ENCODE measurements around the gene PRKCA. TPM values are rescaled to one million over a fixed set of nuclear protein-coding genes. Genes with fewer than 3 reads are reported as not detected.
"Not testable (repeated sequence)": the region's sequence is repeated elsewhere in the genome, so short reads cannot be mapped to it uniquely, and the experiment has no call there.

Gene PRKCA
- total RNA-seq, 3 donors from 2014 or later, result 42.3 to 77.7 (median 56.3) TPM

GRCh38 chr17:66620528-66620927 is 318.1 kb downstream of the PRKCA start:
- no peak overlapping the region for H3K4me3 ChIP-seq
- H3K9me3 ChIP-seq, result no peaks in the 10 kb centered on the region
- DNase-seq (no peak), ATAC-seq (no peak)
- H3K4me1 ChIP-seq (ENCODE audit: low read depth), result no peaks in the 10 kb centered on the region
- no peak for TF ChIP-seq CTCF (IDR thresholded peaks at IDR 0.05)
- no peaks in the 10 kb centered on the region for H3K36me3 ChIP-seq (ENCODE audit: low read depth)
- intact Hi-C loops (cut with DNase I, micrococcal nuclease), result no loop called here

DNA sequence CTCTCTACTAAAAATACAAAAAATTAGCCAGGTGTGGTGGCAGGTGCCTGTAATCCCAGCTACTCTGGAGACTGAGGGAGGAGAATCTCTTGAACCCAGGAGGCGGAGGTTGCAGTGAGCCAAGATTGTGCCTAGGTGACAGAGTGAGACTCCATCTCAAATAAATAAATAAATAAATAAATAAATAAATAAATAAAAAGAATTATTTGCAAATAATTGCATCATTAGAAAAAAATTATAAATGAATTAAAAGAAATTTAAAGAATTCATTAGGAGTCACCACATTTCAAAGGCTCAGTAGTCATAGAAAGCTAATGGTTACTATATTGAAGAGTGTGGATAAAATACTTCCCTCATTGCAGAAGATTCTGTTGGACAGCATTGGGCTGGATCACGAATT is 322.2 kb downstream of the PRKCA start:
- H3K9me3 ChIP-seq; ATAC-seq; intact Hi-C loops (cut with DNase I, micrococcal nuclease); DNase-seq; H3K4me3 ChIP-seq; H3K4me1 ChIP-seq (ENCODE audit: low read depth); H3K36me3 ChIP-seq (ENCODE audit: low read depth): not testable (repeated sequence)

DNA sequence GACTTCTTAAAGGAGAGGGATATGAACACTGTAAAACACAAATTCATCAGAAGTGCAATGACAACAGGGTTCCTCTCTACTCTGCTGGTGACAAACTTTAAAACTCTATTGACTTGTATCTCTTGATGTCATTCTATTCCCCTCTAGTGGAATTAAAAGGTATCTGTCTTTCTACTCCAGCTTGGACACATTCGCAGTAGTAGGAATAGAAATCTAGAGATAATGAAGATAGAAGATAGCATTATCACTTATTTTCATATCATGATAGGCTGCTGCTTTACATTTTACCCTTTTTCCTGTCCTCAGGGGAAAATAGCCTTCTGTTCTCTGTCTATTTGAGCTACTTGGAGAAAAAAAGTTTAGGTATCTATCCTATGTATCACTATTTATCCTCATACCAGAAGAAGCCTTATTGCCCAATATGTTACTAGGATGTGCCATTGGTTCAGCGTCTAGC is 322.9 kb downstream of the PRKCA start:
- no peak overlapping the region for H3K4me3 ChIP-seq
- H3K9me3 ChIP-seq, result no peaks in the 10 kb centered on the region
- intact Hi-C loops (cut with DNase I, micrococcal nuclease), result no loop called here
- DNase-seq, result no peak
- no peaks in the 10 kb centered on the region for H3K36me3 ChIP-seq (ENCODE audit: low read depth)
- H3K4me1 ChIP-seq (ENCODE audit: low read depth), result no peaks in the 10 kb centered on the region
- TF ChIP-seq CTCF (IDR thresholded peaks at IDR 0.05), result no peak
- peak; percentile 63 for ATAC-seq

DNA sequence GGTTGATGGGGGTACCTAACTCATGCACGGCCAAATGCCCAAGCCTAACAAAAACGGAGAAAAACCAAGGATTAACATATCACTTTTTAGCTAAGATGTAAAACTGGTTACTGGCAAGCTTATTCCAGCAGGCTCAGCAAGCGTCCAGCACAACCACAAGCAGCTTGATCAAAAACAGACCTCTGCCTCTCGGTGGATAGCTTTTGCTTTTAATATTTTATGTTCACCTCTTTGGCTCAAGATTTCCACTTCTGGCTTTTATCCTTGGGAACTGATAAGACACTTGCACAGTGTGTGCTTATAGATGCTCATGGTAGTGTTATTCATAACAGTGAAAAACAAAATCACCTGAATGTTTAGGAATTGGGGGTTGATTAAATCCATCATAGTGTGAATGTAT is 325.6 kb downstream of the PRKCA start:
- ATAC-seq (no peak), DNase-seq (no peak)
- intact Hi-C loops (cut with DNase I, micrococcal nuclease), result no loop called here
- H3K4me3 ChIP-seq, result no peak overlapping the region
- TF ChIP-seq CTCF (IDR thresholded peaks at IDR 0.05), result no peak
- H3K4me1 ChIP-seq (ENCODE audit: low read depth), result no peaks in the 10 kb centered on the region
- H3K9me3 ChIP-seq, result no peaks in the 10 kb centered on the region
- H3K36me3 ChIP-seq (ENCODE audit: low read depth), result no peaks in the 10 kb centered on the region

GRCh38 chr17:66629762-66630161 is 327.3 kb downstream of the PRKCA start:
- intact Hi-C loops (cut with DNase I, micrococcal nuclease), result no loop called here
- no peaks in the 10 kb centered on the region for H3K36me3 ChIP-seq (ENCODE audit: low read depth)
- H3K4me1 ChIP-seq (ENCODE audit: low read depth), result no peaks in the 10 kb centered on the region
- DNase-seq (no peak), ATAC-seq (no peak)
- H3K4me3 ChIP-seq, result no peak overlapping the region
- TF ChIP-seq CTCF (IDR thresholded peaks at IDR 0.05), result no peak
- H3K9me3 ChIP-seq, result no peaks in the 10 kb centered on the region

- DNase-seq (no peak), ATAC-seq (no peak)
- intact Hi-C loops (cut with DNase I, micrococcal nuclease), result no loop called here
- Histone ChIP-seq H3K4me1 (ENCODE audit: low read depth) (no peaks in the 10 kb centered on the region), H3K9me3 (no peaks in the 10 kb centered on the region), H3K36me3 (ENCODE audit: low read depth) (no peaks in the 10 kb centered on the region), H3K4me3 (no peak overlapping the region)
- TF ChIP-seq CTCF (IDR thresholded peaks at IDR 0.05), result no peak
Observed at GRCh38 chr17:66630379-66630778, 328.0 kb downstream of the PRKCA start.
